ENCODE measurements around the gene TSHZ2.

TSHZ2 gene

GRCh38 chr20:52996658-52997057 lies 24.5 kb downstream of the TSHZ2 start:
- Mint-ChIP-seq H3K27ac (no peak overlapping the region), H3K27me3 (no peaks in the 10 kb centered on the region), H3K9me3 (no peaks in the 10 kb centered on the region), H3K4me1 (ENCODE audit: low read depth) (peaks cover 58% of the 10 kb centered on the region), H3K36me3 (ENCODE audit: low read depth) (peaks cover 8% of the 10 kb centered on the region), H3K4me3 (no peak overlapping the region)
- no peak for DNase-seq

DNA sequence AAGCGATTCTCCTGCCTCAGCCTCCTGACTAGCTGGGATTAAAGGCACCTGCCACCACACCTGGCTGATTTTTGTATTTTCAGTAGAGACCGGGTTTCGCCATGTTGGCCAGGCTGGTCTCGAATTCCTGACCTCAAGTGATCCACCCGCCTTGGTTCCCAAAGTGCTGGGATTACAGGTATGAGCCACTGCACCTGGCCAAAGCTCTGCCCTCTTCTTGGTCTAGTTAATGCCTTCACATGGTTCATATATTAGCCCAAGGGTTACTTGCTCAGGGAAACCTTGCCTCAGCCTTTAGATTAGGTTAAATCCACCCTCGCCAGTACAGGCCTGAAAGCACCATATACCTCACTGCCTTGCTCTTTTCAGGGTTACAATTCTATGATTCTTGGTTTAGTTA lies 26.1 kb downstream of the TSHZ2 start:
- DNase-seq = no peak
- Mint-ChIP-seq H3K4me1 (ENCODE audit: low read depth) (peaks cover 68% of the 10 kb centered on the region), H3K27me3 (no peaks in the 10 kb centered on the region), H3K9me3 (no peaks in the 10 kb centered on the region), H3K36me3 (ENCODE audit: low read depth) (peaks cover 11% of the 10 kb centered on the region), H3K27ac (peak overlapping the region; percentile 41), H3K4me3 (no peak overlapping the region)

DNA sequence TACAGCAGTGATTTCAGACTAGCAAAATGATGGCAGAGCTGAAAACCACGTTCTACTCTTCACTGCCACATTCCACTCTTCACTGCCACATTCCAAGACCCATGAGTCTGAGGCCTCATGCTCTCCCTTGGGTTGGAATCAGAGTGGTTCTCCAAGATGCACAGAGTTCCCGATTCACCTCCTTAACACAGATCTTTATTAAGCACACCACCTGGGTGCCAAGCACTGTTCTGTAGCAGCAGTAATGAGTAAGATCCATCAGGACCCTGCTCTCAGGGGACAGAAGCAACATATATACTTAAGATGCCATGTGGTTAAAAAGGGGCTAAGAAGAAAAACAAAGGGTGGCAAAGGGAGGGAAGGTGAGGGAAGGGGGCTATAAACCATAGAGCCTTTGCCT lies 26.9 kb downstream of the TSHZ2 start:
- Mint-ChIP-seq H3K27me3 (no peaks in the 10 kb centered on the region), H3K4me1 (ENCODE audit: low read depth) (peaks cover 68% of the 10 kb centered on the region), H3K4me3 (no peak overlapping the region), H3K27ac (peak overlapping the region; percentile 8), H3K36me3 (ENCODE audit: low read depth) (peaks cover 15% of the 10 kb centered on the region), H3K9me3 (no peaks in the 10 kb centered on the region)
- DNase-seq = no peak

DNA sequence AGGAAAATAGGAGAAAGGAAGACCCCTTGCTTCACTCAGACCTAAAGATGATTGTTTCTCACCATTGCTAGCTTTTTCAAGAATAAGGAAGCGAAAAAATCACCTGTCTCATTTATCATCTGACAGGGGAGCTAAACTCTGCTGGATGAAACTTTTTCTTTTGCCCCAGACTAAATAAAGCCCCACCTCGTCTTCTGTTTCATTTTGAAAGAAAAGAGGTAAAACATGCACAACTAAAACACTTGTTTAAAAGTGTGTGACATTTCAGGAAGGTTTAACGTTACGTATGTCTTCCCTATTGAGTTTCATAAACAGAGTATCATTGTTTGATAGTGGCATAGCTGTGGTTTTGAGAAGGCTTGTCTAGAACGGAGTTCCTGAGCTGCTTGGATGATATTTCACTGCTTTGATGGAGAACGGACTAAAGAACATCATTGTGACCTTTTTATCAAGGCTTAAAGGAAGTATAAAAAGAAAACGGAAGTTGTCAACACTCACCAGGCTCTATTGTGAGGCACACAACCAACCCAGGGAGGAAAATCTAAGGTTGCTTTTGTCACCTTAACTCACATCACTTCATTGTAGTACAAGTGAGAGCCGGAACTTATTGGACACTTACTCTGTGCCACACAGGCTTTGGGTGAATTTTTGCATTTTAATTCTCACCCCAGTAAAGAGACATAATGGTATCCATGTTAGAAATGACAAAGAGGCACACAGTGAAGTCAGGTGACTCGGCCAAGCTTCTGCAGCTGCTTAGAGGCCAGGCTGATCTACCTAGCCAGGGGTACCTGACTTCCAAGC lies 29.5 kb downstream of the TSHZ2 start:
- Mint-ChIP-seq H3K36me3 (ENCODE audit: low read depth) (peaks cover 21% of the 10 kb centered on the region), H3K27ac (peak overlapping the region; percentile 95), H3K4me3 (peak overlapping the region; percentile 67), H3K27me3 (no peaks in the 10 kb centered on the region), H3K9me3 (no peaks in the 10 kb centered on the region), H3K4me1 (ENCODE audit: low read depth) (peaks cover 70% of the 10 kb centered on the region)
- no peak for DNase-seq

DNA sequence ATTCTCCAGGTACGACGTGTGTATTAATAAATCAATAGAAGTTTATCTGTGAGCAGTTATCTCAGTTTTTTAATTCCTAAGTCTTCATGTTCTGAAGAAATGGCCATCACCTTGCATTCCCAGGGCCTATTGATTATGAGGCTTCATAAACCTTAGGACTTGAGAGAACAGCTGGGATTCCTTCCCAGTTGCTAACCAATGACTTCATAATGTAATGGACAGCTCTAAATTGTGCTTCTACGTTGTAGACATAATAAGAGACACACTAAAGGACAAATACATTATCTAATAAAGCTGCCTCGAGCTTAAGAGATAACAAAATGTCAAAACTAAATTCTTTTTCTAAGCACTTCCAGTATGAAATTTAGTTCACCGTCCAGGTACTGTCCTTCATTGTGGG lies 30.6 kb downstream of the TSHZ2 start:
- Mint-ChIP-seq H3K4me1 (ENCODE audit: low read depth) (peaks cover 74% of the 10 kb centered on the region), H3K4me3 (no peak overlapping the region)

DNA sequence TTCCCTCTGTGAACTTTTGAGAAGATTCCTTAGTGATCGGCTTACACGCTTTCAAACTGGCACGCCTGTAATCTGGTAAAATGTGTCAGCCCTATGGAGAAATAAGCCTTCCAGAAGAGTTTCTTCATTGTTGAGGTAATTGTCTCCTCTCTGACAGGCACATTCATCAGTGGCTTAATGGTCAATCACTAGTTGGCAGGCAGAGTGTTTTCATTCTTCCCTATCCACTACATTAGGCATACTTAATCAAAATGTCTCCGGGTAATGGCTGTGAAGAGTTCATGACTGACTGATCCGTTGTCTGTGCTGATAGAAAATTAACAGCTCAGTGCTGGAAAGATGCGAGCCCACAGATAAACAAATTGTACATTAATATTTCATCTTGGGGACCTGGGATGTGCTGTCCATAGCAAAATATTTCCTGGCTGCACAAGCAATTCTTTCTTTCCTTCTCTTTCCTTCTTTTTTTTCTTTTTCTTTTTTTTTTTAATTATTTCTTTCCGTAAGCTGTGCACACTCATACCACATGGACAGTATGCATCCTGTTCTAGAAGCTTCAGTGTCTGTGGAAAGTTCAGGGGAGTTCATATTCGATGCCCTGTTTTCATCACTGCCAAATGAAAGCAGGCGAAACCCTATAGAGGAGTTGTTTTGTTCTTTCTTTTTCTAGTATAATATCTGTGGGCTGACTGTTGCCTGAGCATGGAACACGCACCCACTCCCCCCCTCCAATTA lies 31.4 kb downstream of the TSHZ2 start:
- peaks cover 73% of the 10 kb centered on the region for H3K4me1 Mint-ChIP-seq (ENCODE audit: low read depth)
- no peak for DNase-seq
- no peak overlapping the region for H3K4me3 Mint-ChIP-seq
- H3K9me3 Mint-ChIP-seq = no peaks in the 10 kb centered on the region
- H3K27ac Mint-ChIP-seq = peak overlapping the region; percentile 68
- H3K36me3 Mint-ChIP-seq (ENCODE audit: low read depth) = peaks cover 21% of the 10 kb centered on the region
- H3K27me3 Mint-ChIP-seq = no peaks in the 10 kb centered on the region

More for the DNA sequence above, 30.6 kb downstream of the TSHZ2 start:
- DNase-seq = no peak
- no peaks in the 10 kb centered on the region for H3K27me3 Mint-ChIP-seq
- no peak overlapping the region for H3K27ac Mint-ChIP-seq
- no peaks in the 10 kb centered on the region for H3K9me3 Mint-ChIP-seq
- peaks cover 21% of the 10 kb centered on the region for H3K36me3 Mint-ChIP-seq (ENCODE audit: low read depth)

- Mint-ChIP-seq H3K9me3 (no peaks in the 10 kb centered on the region), H3K4me1 (ENCODE audit: low read depth) (peaks cover 67% of the 10 kb centered on the region), H3K4me3 (no peak overlapping the region), H3K27me3 (no peaks in the 10 kb centered on the region), H3K36me3 (ENCODE audit: low read depth) (peaks cover 21% of the 10 kb centered on the region), H3K27ac (peak overlapping the region; percentile 68)
- no peak for DNase-seq
These were observed 32.2 kb downstream of the TSHZ2 start for GRCh38 chr20:53004267-53004813.

- peaks cover 35% of the 10 kb centered on the region for H3K36me3 Mint-ChIP-seq (ENCODE audit: low read depth)
- H3K4me3 Mint-ChIP-seq = no peak overlapping the region
- H3K9me3 Mint-ChIP-seq = peaks cover 16% of the 10 kb centered on the region
- no peak overlapping the region for H3K27ac Mint-ChIP-seq
- H3K27me3 Mint-ChIP-seq = peaks cover 5% of the 10 kb centered on the region
- DNase-seq = no peak
- peaks cover 48% of the 10 kb centered on the region for H3K4me1 Mint-ChIP-seq (ENCODE audit: low read depth)
These were observed 38.0 kb downstream of the TSHZ2 start for GRCh38 chr20:53009979-53010735.

GRCh38 chr20:53011640-53012039 lies 39.5 kb downstream of the TSHZ2 start:
- Mint-ChIP-seq H3K4me1 (ENCODE audit: low read depth) (peaks cover 37% of the 10 kb centered on the region), H3K4me3 (no peak overlapping the region), H3K27ac (no peak overlapping the region), H3K36me3 (ENCODE audit: low read depth) (peaks cover 41% of the 10 kb centered on the region), H3K27me3 (peaks cover 9% of the 10 kb centered on the region), H3K9me3 (peaks cover 17% of the 10 kb centered on the region)
- DNase-seq = no peak

- DNase-seq = no peak
- Mint-ChIP-seq H3K27me3 (peaks cover 10% of the 10 kb centered on the region), H3K4me3 (no peak overlapping the region), H3K4me1 (ENCODE audit: low read depth) (peaks cover 39% of the 10 kb centered on the region), H3K9me3 (peaks cover 20% of the 10 kb centered on the region), H3K27ac (no peak overlapping the region), H3K36me3 (ENCODE audit: low read depth) (peaks cover 53% of the 10 kb centered on the region)
These were observed 41.0 kb downstream of the TSHZ2 start for GRCh38 chr20:53013183-53013582.

DNA sequence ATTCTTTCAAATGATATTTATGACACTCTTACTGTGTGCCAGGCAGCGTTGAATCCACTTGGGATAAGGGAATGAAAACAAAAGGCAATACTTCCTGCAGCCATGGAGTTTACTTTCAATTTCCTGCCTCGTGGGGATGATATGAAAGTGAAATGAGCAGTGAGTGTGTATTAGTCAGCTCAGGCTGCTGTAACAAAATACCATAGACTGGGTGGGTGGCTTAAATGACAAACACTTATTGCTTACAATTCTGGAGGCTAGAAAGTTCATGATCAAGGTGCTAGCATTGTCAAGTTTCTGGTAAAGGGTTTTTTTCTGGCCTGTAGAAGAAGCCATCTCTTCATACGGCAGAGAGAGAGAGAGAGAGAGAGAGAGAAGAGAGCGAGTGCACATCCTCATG lies 41.7 kb downstream of the TSHZ2 start:
- peak overlapping the region; percentile 56 for H3K27ac Mint-ChIP-seq
- H3K27me3 Mint-ChIP-seq = peaks cover 10% of the 10 kb centered on the region
- H3K36me3 Mint-ChIP-seq (ENCODE audit: low read depth) = peaks cover 57% of the 10 kb centered on the region
- no peak overlapping the region for H3K4me3 Mint-ChIP-seq
- DNase-seq = no peak
- peaks cover 45% of the 10 kb centered on the region for H3K4me1 Mint-ChIP-seq (ENCODE audit: low read depth)
- H3K9me3 Mint-ChIP-seq = peaks cover 20% of the 10 kb centered on the region

DNA sequence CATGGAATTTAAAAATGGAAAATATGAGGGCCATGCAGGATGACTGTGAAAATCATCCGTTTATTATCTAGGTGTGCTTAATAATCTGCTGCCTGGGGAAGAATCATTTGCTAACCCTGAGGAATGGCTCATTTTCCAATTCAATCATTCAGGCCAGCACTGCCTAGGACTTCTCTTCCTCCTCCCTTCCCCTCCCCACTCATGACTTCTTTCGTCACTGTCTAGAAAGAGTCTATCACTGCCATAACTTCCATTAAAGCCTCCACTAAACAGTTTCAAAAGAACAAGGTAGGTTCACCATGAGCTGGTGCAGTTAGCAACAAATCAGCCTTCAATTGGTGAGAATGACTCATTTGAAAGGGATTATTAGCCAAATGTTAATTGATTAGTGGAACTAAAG lies 43.9 kb downstream of the TSHZ2 start:
- H3K27me3 Mint-ChIP-seq = peaks cover 8% of the 10 kb centered on the region
- DNase-seq = no peak
- H3K9me3 Mint-ChIP-seq = peaks cover 26% of the 10 kb centered on the region
- no peak overlapping the region for H3K4me3 Mint-ChIP-seq
- peaks cover 56% of the 10 kb centered on the region for H3K4me1 Mint-ChIP-seq (ENCODE audit: low read depth)
- no peak overlapping the region for H3K27ac Mint-ChIP-seq
- peaks cover 59% of the 10 kb centered on the region for H3K36me3 Mint-ChIP-seq (ENCODE audit: low read depth)

GRCh38 chr20:53016534-53017042 lies 44.4 kb downstream of the TSHZ2 start:
- Mint-ChIP-seq H3K27ac (no peak overlapping the region), H3K27me3 (peaks cover 8% of the 10 kb centered on the region), H3K4me1 (ENCODE audit: low read depth) (peaks cover 62% of the 10 kb centered on the region), H3K4me3 (no peak overlapping the region), H3K36me3 (ENCODE audit: low read depth) (peaks cover 61% of the 10 kb centered on the region), H3K9me3 (peaks cover 26% of the 10 kb centered on the region)
- no peak for DNase-seq

- H3K27ac Mint-ChIP-seq = no peak overlapping the region
- H3K27me3 Mint-ChIP-seq = peaks cover 8% of the 10 kb centered on the region
- H3K4me1 Mint-ChIP-seq (ENCODE audit: low read depth) = peaks cover 68% of the 10 kb centered on the region
- H3K36me3 Mint-ChIP-seq (ENCODE audit: low read depth) = peaks cover 61% of the 10 kb centered on the region
- no peak overlapping the region for H3K4me3 Mint-ChIP-seq
- DNase-seq = no peak
- H3K9me3 Mint-ChIP-seq = peaks cover 26% of the 10 kb centered on the region
These were observed 45.0 kb downstream of the TSHZ2 start for GRCh38 chr20:53017206-53017605.

Measured in activated T-cell treated with anti-CD3 and anti-CD28 coated beads, Interleukin-2, amount 50 U/mL, for 24 hours (primary cell).